Peyer's patch (tissue), 4 donors: ENCODE data around the gene MMD. TPM values are rescaled to one million over a fixed set of nuclear protein-coding genes. Genes with fewer than 3 reads are reported as not detected.
A peak's percentile ranks its signal among the peaks of the same experiment; 100 is the strongest.
"Not testable (repeated sequence)": the region's sequence is repeated elsewhere in the genome, so short reads cannot be mapped to it uniquely, and the experiment has no call there.

Source experiments
- DNase-seq, 3 donors: peaks; one replicate each; pipeline ENCODE4 v3.0.0-alpha.2; 2017 to 2019
- H3K27ac ChIP-seq, 4 donors: fragments of 200-600 bp; sonication (generic); one replicate each; pipeline ENCODE4 v1.5.1; 2016 to 2019
- H3K27me3 ChIP-seq, 2 donors: fragments of 200-600 bp; sonication (generic); one replicate each; pipeline ENCODE4 v1.5.1; 2019
- H3K36me3 ChIP-seq, 3 donors: fragments of 200-600 bp; sonication (generic); one replicate each; pipeline ENCODE4 v1.5.1; 2016 to 2019
- H3K4me1 ChIP-seq, 4 donors: fragments of 200-600 bp; sonication (generic); one replicate each; pipeline ENCODE4 v1.5.1; 2016 to 2019
- H3K4me3 ChIP-seq, 4 donors: fragments of 200-600 bp; sonication (generic); 1 replicate in 3 of 4; 2 replicates in 1 of 4; pipeline ENCODE4 v1.5.1; 2016 to 2019; ENCODE audit warnings: mild to moderate bottlenecking in 1 of 4
- H3K9me3 ChIP-seq, 4 donors: fragments of 200-600 bp; sonication (generic); one replicate each; pipeline ENCODE4 v1.5.1; 2016 to 2019; ENCODE audit warnings: mild to moderate bottlenecking in 1 of 4
- POLR2A ChIP-seq, 2 donors: fragments of 450-650 bp; IDR thresholded peaks; one replicate each; pipeline ENCODE4 v1.5.1; 2017; ENCODE audit warnings: antibody characterized with exemption in 2 of 2, mild to moderate bottlenecking in 2 of 2, moderate library complexity in 2 of 2
- total RNA-seq, 4 donors: library from RNA; depleted of rRNA; stranded (reverse); fragments of >200 nt; gene quantifications; one replicate each; pipeline ENCODE4 v1.1.0, GENCODE V29; 2016
- TF ChIP-seq, protein P1 (sequence below), 6 experiments: fragments of 450-650 bp in 4 of 6; fragments of 200-600 bp in 2 of 6; sonication (generic) in 1 of 6; IDR thresholded peaks; one replicate each; pipeline ENCODE4 v1.5.1; 2017 to 2019; ENCODE audit warnings: antibody characterized with exemption in 6 of 6, mild to moderate bottlenecking in 3 of 6, moderate library complexity in 1 of 6

Gene MMD
- total RNA-seq, 4 donors from 2014 or later: 4.5 to 29.7 (median 14.3) TPM

DNA sequence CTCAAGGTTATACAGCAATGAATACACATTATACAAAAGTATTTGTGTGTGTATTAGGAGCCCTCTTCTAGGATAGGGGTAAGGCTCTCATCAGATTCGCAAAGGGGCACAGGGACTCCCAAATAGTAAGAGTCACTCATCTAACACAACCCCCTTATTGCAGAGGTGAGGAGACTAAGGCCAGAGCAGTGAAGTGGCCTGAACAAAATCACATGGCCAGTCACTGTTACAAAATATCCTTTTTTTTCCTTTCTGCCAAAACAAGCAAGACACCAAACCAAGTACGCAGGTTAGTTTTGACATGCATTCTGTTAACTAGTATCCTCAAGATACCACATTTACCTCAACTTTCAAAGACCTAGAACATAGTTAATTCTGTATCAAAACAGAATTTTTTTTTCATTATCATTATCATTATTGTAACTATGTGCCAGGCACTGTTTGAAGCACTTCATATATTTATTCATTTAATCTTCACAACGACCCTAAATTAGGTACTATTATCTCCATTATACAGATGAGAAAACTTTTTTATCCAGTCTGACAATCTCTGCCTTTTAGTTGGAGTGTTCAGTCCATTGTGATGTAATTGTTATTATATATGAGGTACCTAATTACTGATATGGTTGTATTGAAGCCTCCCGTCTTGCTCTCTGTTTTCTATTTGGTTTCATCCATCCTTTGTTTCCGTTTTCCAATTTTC is 25.7 kb downstream of the MMD start:
- Histone ChIP-seq H3K4me1 (peaks cover 0 to 16% (median 0%) of the 10 kb centered on the region in 4 donors), H3K27ac (no peak overlapping the region), H3K36me3 (peaks cover 0 to 8% (median 0%) of the 10 kb centered on the region in 3 donors), H3K27me3 (no peaks in the 10 kb centered on the region), H3K4me3 (no peak overlapping the region), H3K9me3 (no peaks in the 10 kb centered on the region)
- DNase-seq: no peak
- TF ChIP-seq, protein P1, sequence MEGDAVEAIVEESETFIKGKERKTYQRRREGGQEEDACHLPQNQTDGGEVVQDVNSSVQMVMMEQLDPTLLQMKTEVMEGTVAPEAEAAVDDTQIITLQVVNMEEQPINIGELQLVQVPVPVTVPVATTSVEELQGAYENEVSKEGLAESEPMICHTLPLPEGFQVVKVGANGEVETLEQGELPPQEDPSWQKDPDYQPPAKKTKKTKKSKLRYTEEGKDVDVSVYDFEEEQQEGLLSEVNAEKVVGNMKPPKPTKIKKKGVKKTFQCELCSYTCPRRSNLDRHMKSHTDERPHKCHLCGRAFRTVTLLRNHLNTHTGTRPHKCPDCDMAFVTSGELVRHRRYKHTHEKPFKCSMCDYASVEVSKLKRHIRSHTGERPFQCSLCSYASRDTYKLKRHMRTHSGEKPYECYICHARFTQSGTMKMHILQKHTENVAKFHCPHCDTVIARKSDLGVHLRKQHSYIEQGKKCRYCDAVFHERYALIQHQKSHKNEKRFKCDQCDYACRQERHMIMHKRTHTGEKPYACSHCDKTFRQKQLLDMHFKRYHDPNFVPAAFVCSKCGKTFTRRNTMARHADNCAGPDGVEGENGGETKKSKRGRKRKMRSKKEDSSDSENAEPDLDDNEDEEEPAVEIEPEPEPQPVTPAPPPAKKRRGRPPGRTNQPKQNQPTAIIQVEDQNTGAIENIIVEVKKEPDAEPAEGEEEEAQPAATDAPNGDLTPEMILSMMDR (IDR thresholded peaks at IDR 0.05): no peak
- no peak for TF ChIP-seq POLR2A (IDR thresholded peaks at IDR 0.05)

DNA sequence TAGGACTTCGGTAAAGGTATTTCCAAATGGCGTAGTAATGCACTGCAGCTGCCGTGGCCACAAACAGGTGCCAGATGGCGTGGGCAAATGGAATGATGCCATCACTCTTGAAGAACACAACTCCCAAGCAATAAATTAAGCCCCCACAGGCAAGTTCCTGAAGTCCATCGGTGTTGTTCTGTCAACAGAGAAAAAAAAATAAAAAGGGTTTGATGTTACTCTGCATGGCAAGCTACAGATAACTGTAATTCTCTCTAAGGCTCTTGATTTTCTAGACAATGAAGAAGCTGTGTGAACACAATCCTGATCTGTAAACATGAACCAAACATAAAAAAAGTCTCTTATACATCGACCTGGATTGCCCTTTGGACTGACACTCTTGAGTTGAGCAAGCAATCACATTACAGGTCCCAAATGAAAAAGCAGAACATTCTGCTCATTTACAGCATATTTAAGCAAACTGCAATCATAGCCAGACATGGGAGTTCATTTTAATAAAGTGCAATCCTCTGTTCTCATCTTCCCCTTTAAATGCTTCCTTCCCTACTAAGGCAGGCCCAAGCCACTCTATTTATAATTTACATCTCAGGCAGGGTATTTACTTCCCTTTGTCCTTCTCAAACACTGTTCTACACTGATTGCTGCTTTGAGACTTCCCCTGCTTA is 27.1 kb downstream of the MMD start:
- no peaks in the 10 kb centered on the region for H3K27me3 ChIP-seq
- H3K4me1 ChIP-seq: peaks cover 0 to 16% (median 0%) of the 10 kb centered on the region in 4 donors
- peak in 1 of 3 donors; percentile 48 for DNase-seq
- no peaks in the 10 kb centered on the region for H3K9me3 ChIP-seq
- no peak overlapping the region for H3K4me3 ChIP-seq
- peaks cover 0 to 8% (median 0%) of the 10 kb centered on the region in 3 donors for H3K36me3 ChIP-seq
- H3K27ac ChIP-seq: peak overlapping the region in 2 of 4 donors; percentile 6 to 34
- TF ChIP-seq POLR2A (IDR thresholded peaks at IDR 0.05): no peak
- TF ChIP-seq, protein P1 (IDR thresholded peaks at IDR 0.05): peak in 1 of 6 experiments; percentile 8

DNA sequence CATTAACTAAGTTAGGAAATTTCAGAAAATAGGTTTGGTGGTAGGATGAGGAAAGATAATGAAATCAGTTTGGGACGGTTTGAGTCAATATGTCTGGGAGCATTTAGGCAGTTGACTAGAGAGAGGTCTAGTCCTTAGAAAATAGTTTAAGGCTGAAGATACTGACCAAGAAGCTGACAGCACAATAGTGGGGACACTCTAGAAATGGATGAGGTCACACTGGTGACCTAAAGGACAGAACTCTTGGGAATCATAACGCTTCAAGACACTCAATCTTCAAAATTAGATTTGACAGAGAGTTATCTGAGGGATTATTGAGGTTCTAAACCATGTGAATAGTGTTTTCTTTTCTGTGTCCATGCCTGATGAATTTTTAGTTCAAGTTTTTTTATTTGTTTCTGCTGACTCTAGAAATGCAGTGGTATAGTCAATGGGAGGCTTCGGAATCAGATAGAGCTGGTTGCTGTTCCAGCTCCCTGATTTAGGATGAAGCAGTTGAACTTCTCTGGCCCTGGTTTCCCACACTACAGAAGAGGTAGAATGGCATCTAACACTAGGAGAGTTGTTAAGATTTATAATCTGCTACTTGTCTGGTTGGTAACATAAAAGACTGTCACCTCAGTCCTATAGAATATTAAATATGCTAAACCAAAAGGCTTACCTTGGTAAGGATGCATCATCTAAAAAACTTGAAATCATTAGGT is 29.7 kb downstream of the MMD start:
- Histone ChIP-seq H3K27me3 (no peaks in the 10 kb centered on the region), H3K4me3 (no peak overlapping the region), H3K4me1 (peaks cover 0 to 16% (median 0%) of the 10 kb centered on the region in 4 donors), H3K36me3 (no peaks in the 10 kb centered on the region), H3K27ac (no peak overlapping the region), H3K9me3 (no peaks in the 10 kb centered on the region)
- DNase-seq: no peak
- TF ChIP-seq, protein P1 (IDR thresholded peaks at IDR 0.05): no peak
- TF ChIP-seq POLR2A (IDR thresholded peaks at IDR 0.05): no peak

DNA sequence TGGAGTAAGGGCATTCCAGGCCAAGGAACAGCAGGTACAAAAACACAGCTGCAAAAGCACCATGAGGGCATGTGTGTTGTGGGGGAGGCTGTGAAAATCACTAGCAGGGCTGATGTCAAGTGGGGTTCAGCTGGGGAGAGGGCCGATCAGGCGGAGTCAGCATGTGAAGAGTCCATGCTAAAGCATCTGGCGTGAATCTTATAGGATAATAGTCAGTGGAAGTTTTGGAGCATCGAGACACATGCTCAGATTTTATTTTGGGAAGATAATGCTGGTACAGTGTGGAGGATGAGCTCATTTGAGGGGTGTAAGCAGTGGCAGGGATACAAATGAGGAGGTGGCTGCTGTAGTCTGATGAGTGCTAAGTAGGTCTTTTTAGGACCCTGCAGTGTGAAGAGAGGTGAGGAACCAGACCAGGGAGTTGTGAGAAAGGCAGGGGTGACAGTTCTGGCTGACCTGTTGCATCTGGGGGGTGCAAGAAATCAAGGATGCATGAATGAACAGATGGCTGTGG is 30.3 kb downstream of the MMD start:
- H3K36me3 ChIP-seq: no peaks in the 10 kb centered on the region
- no peak for DNase-seq
- H3K4me3 ChIP-seq: no peak overlapping the region
- no peak for TF ChIP-seq POLR2A (IDR thresholded peaks at IDR 0.05)
- TF ChIP-seq, protein P1 (IDR thresholded peaks at IDR 0.05): no peak
- peaks cover 0 to 16% (median 0%) of the 10 kb centered on the region in 4 donors for H3K4me1 ChIP-seq
- no peaks in the 10 kb centered on the region for H3K27me3 ChIP-seq
- no peak overlapping the region for H3K27ac ChIP-seq
- no peaks in the 10 kb centered on the region for H3K9me3 ChIP-seq

DNA sequence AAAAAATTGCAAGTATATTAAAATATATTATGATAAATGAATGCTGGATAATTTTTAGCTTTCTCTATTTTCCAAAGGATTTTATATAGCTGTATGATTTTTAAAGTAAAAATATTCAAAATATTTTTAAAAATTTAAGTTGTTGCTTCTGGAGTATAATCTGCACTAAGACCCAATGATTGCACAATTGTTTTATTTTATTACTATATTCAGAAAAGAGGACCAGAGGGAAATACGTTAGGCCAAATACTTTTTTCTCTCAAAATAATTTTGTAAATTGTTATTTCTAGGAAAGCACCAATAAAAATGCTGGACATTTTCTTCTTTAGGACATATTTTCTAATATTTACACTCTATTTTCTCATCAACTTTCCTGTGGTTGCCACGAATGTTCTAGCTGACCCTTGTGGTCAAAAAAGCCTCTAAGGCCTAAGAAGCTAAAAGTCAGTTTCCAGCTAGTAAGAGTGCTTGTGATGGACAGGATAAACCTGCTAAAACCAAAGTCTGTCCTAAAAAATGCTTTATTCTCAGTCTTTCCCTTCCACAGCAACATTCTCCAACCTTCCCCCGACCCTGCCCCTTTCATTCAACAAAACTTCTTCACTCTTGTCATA is 31.2 kb downstream of the MMD start:
- Histone ChIP-seq H3K36me3 (no peaks in the 10 kb centered on the region), H3K27ac (no peak overlapping the region)
- TF ChIP-seq, protein P1 (IDR thresholded peaks at IDR 0.05): no peak
- TF ChIP-seq POLR2A (IDR thresholded peaks at IDR 0.05): no peak

DNA sequence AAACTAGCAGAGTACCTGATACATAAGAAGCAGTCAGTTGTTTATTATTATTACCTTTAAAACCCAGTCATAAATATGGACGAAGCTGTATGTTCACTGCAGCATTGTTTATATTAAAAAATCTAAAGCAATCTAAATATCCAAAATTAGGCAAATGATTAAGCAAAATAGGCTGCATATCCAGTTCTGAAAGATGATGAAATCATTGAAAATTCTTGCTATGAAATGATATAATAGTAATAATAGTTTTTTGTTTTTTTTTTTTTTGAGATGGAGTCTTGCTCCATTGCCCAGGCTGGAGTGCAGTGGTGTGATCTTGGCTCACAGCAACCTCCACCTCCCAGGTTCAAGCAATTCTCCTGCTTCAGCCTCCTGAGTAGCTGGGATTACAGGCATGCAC is 31.9 kb downstream of the MMD start:
- H3K9me3 ChIP-seq, H3K36me3 ChIP-seq, H3K4me1 ChIP-seq, DNase-seq, H3K4me3 ChIP-seq, H3K27ac ChIP-seq, H3K27me3 ChIP-seq: not testable (repeated sequence)

More for the DNA sequence above, 31.2 kb downstream of the MMD start:
- no peaks in the 10 kb centered on the region for H3K27me3 ChIP-seq
- no peaks in the 10 kb centered on the region for H3K9me3 ChIP-seq
- peaks cover 0 to 15% (median 0%) of the 10 kb centered on the region in 4 donors for H3K4me1 ChIP-seq
- no peak for DNase-seq
- no peak overlapping the region for H3K4me3 ChIP-seq
